GM18909 (cell line): ENCODE results near the gene TAS2R30.
"Not testable (repeated sequence)": the region's sequence is repeated elsewhere in the genome, so short reads cannot be mapped to it uniquely, and the experiment has no call there.

Source experiments
- ATAC-seq: cut with Tn5 transposase; IDR thresholded peaks from one replicate; pipeline ENCODE4 v1.9.1; 2021; ENCODE audit warnings: mild to moderate bottlenecking; ENCODE audit not compliant: unreplicated experiment, poor library complexity

Gene TAS2R30

GRCh38 chr12:11130999-11131398 is 3.4 kb downstream of the TAS2R30 start:
- no peak for ATAC-seq

DNA sequence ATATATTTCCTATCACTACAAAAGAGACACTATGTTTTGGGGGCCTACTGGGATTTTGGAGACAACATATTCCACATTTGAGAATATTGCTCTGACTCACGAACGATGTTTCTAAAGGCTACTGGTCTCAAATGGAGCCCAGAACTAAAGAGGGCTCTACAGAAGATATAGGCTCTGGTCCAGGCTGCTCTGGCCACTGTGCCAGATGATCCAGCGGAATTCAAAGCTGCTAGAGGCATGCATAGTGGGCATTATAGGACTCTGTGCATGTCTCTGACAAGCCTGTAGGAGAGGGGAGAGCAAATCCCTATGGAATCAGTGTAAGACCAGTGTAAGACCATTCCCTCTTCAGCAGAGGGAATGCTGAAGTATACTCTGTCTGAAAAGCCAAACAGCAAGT is 4.1 kb downstream of the TAS2R30 start:
- no peak for ATAC-seq

- not testable (repeated sequence) for ATAC-seq
Measured at GRCh38 chr12:11114130-11114529, 20.3 kb downstream of the TAS2R30 start.

- not testable (repeated sequence) for ATAC-seq
Measured at GRCh38 chr12:11111213-11111612, 23.2 kb downstream of the TAS2R30 start.

GRCh38 chr12:11108862-11109261 is 25.6 kb downstream of the TAS2R30 start:
- ATAC-seq, result no peak

DNA sequence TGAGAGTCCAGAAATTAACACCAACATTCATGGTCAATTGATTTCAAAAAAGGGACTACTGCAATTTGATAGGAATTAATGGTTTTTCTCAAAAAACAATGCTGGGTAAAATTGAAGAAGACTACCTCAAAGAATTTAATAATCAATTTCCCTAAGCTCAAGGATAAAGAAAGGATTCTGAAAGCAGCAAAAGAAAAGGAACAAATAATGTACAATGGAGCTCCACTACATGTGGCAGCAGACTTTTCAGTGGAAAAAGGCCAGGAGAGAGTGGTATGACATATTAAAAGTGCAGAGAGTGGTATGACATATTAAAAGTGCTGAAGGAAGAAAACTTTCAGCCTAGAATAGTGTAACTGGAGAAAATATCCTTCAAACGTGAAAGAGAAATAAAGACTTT is 26.7 kb downstream of the TAS2R30 start:
- no peak for ATAC-seq

DNA sequence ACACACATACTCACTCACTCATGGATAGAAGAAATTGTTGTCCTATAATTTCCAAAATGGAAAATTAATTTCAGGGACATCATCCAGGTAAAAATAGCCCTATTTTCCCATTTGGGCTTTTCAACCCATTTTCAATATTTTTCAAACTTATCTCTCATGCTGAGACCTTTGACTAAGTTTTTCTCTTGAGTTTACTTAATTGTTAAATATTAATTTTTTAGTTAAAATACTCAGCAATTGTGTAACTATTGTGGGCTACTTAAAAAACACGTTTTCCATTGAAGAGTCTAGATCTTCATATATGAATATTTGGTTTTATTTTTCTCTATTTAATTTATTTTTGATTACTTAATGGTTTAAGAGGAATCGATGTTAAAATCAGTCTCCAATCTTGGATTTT is 28.2 kb downstream of the TAS2R30 start:
- no peak for ATAC-seq

GRCh38 chr12:11105546-11105945 is 28.9 kb downstream of the TAS2R30 start:
- ATAC-seq, result no peak

DNA sequence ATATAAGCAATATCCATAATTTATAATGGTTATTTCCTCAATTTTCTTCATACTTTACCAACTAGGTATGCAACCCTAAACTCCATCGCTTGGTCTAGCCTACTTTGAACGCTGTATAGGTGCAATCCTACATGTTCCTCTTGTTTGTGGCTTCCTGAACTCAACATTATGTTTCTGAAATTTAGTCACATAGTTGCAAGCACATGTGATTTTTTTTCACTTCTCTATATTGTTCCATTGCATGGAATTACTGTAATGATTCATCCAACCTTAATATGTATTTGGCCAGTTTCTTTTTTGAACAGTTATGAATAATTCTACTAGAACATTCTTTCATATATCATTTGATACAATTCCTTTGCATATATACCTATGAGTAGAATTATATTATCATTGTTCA is 39.5 kb downstream of the TAS2R30 start:
- ATAC-seq, result not testable (repeated sequence)

GRCh38 chr12:11092128-11092527 is 42.3 kb downstream of the TAS2R30 start, which contains the start of gene TAS2R43:
TAS2R43 (minus strand) TSS chr12:11092313; CDS start chr12:11092229, 84 bp downstream.
- no peak for ATAC-seq

DNA sequence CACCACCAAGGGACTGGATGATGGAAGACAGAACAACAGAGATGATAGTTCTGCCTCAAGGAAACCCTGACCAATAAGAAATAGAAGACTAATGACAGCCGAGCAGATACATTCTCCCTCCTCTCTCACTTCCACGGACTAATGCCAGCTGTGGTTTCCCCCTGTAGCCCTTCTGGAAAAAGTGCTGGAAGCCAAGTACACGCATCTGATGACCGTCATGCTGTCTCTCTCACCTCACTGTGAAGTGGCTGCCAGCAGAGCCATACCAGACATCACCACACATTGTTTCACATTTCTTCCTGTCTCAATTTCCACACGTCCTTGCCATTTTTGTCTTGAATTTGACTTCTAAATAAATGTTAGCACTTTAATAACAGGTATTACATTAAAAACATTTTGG is 45.2 kb downstream of the TAS2R30 start:
- no peak for ATAC-seq

- peak; percentile 72 for ATAC-seq
Measured at GRCh38 chr12:11085419-11085818, 49.0 kb downstream of the TAS2R30 start.
